ENCODE data around the gene KIF26A.

Gene KIF26A

GRCh38 chr14:104192883-104193245 is 54.5 kb downstream of the KIF26A start:
- TF ChIP-seq ZFX (IDR thresholded peaks at IDR 0.05): no peak
- TF ChIP-seq CTCF (conservative IDR thresholded peaks at IDR 0.05): no peak
- H3K27ac ChIP-seq: no peak overlapping the region

- TF ChIP-seq ZFX (IDR thresholded peaks at IDR 0.05) (no peak), CTCF (conservative IDR thresholded peaks at IDR 0.05) (no peak)
- H3K27ac ChIP-seq: no peak overlapping the region
Measured at GRCh38 chr14:104194016-104194415, 55.6 kb downstream of the KIF26A start.

GRCh38 chr14:104194716-104195115 is 56.3 kb downstream of the KIF26A start:
- no peak overlapping the region for H3K27ac ChIP-seq
- TF ChIP-seq CTCF (conservative IDR thresholded peaks at IDR 0.05) (no peak), ZFX (IDR thresholded peaks at IDR 0.05) (no peak)

- no peak overlapping the region for H3K27ac ChIP-seq
- no peak for TF ChIP-seq ZFX (IDR thresholded peaks at IDR 0.05)
- TF ChIP-seq CTCF (conservative IDR thresholded peaks at IDR 0.05): no peak
Measured at GRCh38 chr14:104195361-104195760, 57.0 kb downstream of the KIF26A start.

DNA sequence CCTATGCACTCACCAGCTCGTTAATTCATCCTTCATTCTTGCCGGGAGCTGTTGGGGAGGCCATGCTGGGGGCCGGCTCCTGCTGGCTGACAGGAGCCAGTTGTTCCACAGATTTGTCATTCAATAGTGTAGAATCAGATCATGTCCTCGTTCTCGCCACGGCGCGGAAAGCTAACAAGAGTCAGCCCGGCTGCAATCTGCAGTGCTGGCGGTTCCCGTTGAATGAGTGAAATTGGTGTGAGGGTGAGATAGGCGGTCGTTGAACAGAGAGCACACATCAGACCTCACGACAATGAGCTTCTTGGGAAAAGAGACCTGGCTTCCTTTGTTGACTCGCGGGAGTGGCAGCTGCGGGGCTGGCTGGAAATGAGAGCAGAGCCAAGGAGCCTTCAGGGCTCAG is 57.5 kb downstream of the KIF26A start:
- H3K27ac ChIP-seq: no peak overlapping the region

DNA sequence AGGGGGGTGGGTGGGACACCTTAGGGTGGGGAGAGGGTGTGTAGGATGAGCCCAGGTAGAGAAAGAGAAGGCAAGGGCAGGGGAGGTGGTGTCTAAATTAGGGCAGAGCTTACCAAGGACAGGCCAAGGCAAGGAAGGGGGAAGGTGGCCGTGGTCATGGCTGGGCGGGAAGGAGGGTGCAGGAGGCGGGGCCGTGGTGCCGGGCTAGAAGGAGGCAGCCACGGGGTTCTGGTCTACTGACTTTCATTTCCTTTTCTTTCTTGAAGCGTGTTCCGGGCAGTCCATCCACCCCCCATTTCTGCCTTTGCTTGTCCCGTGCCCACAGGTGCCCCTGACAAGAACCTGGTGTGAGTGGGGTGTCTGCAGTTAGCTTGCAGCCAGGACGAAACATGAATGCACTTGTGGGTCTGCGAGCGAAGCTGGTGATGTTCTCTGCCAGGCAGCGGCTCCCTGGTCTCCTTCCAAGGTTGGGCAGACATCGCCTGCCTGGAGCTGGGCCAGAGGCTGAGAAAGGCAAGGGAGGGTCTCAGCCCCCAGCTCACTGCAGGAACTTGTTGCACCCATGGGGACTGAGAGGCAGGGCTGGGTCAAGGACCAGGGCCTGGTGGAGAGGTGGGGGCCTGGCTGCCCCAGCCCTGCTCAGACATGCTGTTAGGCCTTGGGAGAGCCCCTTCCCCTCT is 58.2 kb downstream of the KIF26A start:
- no peak overlapping the region for H3K27ac ChIP-seq
- TF ChIP-seq CTCF (conservative IDR thresholded peaks at IDR 0.05) (no peak), ZFX (IDR thresholded peaks at IDR 0.05) (no peak)

More for the DNA sequence above, 57.5 kb downstream of the KIF26A start:
- TF ChIP-seq ZFX (IDR thresholded peaks at IDR 0.05) (no peak), CTCF (conservative IDR thresholded peaks at IDR 0.05) (no peak)

GRCh38 chr14:104197449-104198247 is 59.3 kb downstream of the KIF26A start:
- H3K27ac ChIP-seq: no peak overlapping the region
- no peak for TF ChIP-seq ZFX (IDR thresholded peaks at IDR 0.05)
- no peak for TF ChIP-seq CTCF (conservative IDR thresholded peaks at IDR 0.05)
